GM23338 (cell line): Measurements from ENCODE around the gene ITLN1. TPM values are rescaled to one million over a fixed set of nuclear protein-coding genes. Genes with fewer than 3 reads are reported as not detected.
A peak's percentile ranks its signal among the peaks of the same experiment; 100 is the strongest.

ENCODE experiments used
- ATAC-seq: fragments of 200-7000 bp; cut with Tn5 transposase; 3 replicates; pipeline ENCODE4 v1.9.1; 2020
- DNase-seq: peaks from one replicate; pipeline ENCODE4 v3.0.0-alpha.2; 2015; ENCODE audit warnings: low spot score
- H2AFZ ChIP-seq: fragments of 200-600 bp; sonication (generic); 2 replicates; pipeline ENCODE4 v1.8.0; 2016; ENCODE audit warnings: antibody characterized with exemption, mild to moderate bottlenecking, moderate library complexity
- H3F3A ChIP-seq: fragments of 200-600 bp; sonication (generic); replicated peaks from 2 replicates; pipeline ENCODE4 v1.8.0; 2017; ENCODE audit warnings: antibody characterized with exemption, mixed run types, low read depth
- H3K27ac ChIP-seq: fragments of 200-600 bp; sonication (generic); 2 replicates; pipeline ENCODE4 v1.6.1; 2016; ENCODE audit warnings: low read depth
- H3K27me3 ChIP-seq: fragments of 200-600 bp; sonication (generic); 2 replicates; pipeline ENCODE4 v1.8.0; 2016; ENCODE audit warnings: mild to moderate bottlenecking, mixed run types, moderate library complexity; ENCODE audit not compliant: insufficient read depth
- H3K36me3 ChIP-seq: fragments of 200-600 bp; sonication (generic); 2 replicates; pipeline ENCODE4 v1.8.0; 2016; ENCODE audit warnings: mild to moderate bottlenecking; ENCODE audit not compliant: insufficient read depth
- H3K4me1 ChIP-seq: fragments of 200-600 bp; sonication (generic); 2 replicates; pipeline ENCODE4 v1.8.0; 2016; ENCODE audit warnings: mild to moderate bottlenecking, moderate library complexity; ENCODE audit not compliant: insufficient read depth
- H3K4me2 ChIP-seq: fragments of 200-600 bp; sonication (generic); 2 replicates; pipeline ENCODE4 v1.7.1; 2017; ENCODE audit warnings: mixed run types
- H3K4me3 ChIP-seq: fragments of 200-600 bp; sonication (generic); 2 replicates; pipeline ENCODE4 v1.6.1; 2016; ENCODE audit warnings: mixed run types
- H3K79me2 ChIP-seq: fragments of 200-600 bp; sonication (generic); replicated peaks from 2 replicates; pipeline ENCODE4 v1.8.0; 2017; ENCODE audit warnings: mild to moderate bottlenecking; ENCODE audit not compliant: insufficient read depth
- H3K9me2 ChIP-seq: fragments of 200-600 bp; sonication (generic); 2 replicates; pipeline ENCODE4 v1.8.0; 2017; ENCODE audit not compliant: insufficient read depth
- H4K20me1 ChIP-seq: fragments of 200-600 bp; sonication (generic); replicated peaks from 2 replicates; pipeline ENCODE4 v1.8.0; 2017; ENCODE audit warnings: mild to moderate bottlenecking; ENCODE audit not compliant: insufficient read depth
- H3K27ac Mint-ChIP-seq: 2 replicates; pipeline ENCODE4 v1.8.0; 2020; ENCODE audit warnings: inconsistent platforms, mild to moderate bottlenecking, moderate library complexity, mixed read lengths
- H3K27me3 Mint-ChIP-seq: 3 replicates; pipeline ENCODE4 v1.8.0; 2022; ENCODE audit warnings: low read depth, mild to moderate bottlenecking, moderate library complexity, mixed read lengths, inconsistent platforms; ENCODE audit not compliant: insufficient read depth, poor library complexity
- H3K36me3 Mint-ChIP-seq: 3 replicates; pipeline ENCODE4 v1.8.0; 2021; ENCODE audit warnings: low read depth, mild to moderate bottlenecking, inconsistent platforms, moderate library complexity, mixed read lengths
- H3K4me1 Mint-ChIP-seq: 3 replicates; pipeline ENCODE4 v1.8.0; 2020; ENCODE audit warnings: mild to moderate bottlenecking, inconsistent platforms, mixed read lengths
- H3K4me3 Mint-ChIP-seq: 3 replicates; pipeline ENCODE4 v1.8.0; 2021; ENCODE audit warnings: moderate library complexity, mild to moderate bottlenecking, inconsistent platforms, mixed read lengths
- H3K9me3 Mint-ChIP-seq: 3 replicates; pipeline ENCODE4 v1.8.0; 2020; ENCODE audit warnings: moderate library complexity, mild to moderate bottlenecking, inconsistent platforms, mixed read lengths
- CTCF ChIP-seq, 2 experiments: fragments of 200-600 bp in 1 of 2; sonication (generic) in 1 of 2; conservative IDR thresholded peaks; 2 replicates each; pipeline versions ENCODE4 v1.5.1 to v1.6.1; 2016 to 2017; ENCODE audit warnings: antibody characterized with exemption in 2 of 2, low read depth in 2 of 2, mild to moderate bottlenecking in 2 of 2, moderate library complexity in 1 of 2
- STAT1 ChIP-seq: IDR thresholded peaks from one replicate; pipeline ENCODE4 v1.6.1; 2016; ENCODE audit warnings: antibody characterized with exemption; ENCODE audit not compliant: unreplicated experiment
- polyA plus RNA-seq: library from polyadenylated mRNA; unstranded; fragments of >200 nt; fragmentation: Nextera tagmentation; extraction: Ambion mirVana; gene quantifications from 2 replicates; pipeline ENCODE4 v1.2.1, GENCODE V29; 2016
- total RNA-seq: library from RNA; depleted of rRNA; stranded (reverse); fragments of >200 nt; shearing (Covaris generic); gene quantifications from 2 replicates; pipeline ENCODE4 v1.2.3, GENCODE V29; 2014
- TF ChIP-seq, protein P1 (sequence below): fragments of 250-450 bp; sonication (Bioruptor Pico); IDR thresholded peaks from 2 replicates; pipeline ENCODE4 v1.5.0; 2020; ENCODE audit warnings: mild to moderate bottlenecking, moderate library complexity

The ITLN1 gene
- total and polyA plus RNA-seq, 2 experiments from 2014 or later: not detected

DNA sequence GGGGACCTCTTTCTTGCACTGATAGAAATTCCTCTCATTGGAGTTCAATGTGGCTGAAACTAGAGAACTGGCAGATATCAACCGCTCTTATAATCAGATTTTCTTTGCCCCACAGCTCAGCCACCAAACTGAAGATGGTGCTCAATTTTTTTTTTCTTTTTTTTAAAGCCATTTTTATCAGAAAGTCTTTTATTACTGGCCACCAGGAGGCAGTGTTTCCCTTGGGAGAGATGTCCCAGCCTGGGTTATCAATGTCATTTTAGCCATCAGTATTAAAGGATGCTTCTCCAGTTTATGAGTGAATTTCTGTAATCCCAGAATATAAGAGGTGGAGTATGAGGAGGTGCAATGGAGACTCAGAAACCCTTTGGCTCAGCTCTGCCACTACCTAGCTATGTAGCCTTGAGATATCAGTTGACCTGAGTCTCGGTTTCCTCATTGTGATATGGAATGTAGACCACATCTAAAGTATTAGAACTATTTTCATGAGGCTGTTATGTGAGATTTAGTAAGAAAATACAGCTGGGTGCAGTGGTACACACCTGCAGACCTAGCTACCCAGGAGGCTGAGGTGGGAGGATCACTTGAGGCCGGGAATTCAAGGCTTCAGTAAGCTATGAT lies 49.9 kb downstream of the ITLN1 start:
- no peak for ATAC-seq
- TF ChIP-seq STAT1: no peak
- TF ChIP-seq CTCF (conservative IDR thresholded peaks at IDR 0.05; ENCODE audit: low read depth in 2 of 2): peak; percentile 82 to 97

DNA sequence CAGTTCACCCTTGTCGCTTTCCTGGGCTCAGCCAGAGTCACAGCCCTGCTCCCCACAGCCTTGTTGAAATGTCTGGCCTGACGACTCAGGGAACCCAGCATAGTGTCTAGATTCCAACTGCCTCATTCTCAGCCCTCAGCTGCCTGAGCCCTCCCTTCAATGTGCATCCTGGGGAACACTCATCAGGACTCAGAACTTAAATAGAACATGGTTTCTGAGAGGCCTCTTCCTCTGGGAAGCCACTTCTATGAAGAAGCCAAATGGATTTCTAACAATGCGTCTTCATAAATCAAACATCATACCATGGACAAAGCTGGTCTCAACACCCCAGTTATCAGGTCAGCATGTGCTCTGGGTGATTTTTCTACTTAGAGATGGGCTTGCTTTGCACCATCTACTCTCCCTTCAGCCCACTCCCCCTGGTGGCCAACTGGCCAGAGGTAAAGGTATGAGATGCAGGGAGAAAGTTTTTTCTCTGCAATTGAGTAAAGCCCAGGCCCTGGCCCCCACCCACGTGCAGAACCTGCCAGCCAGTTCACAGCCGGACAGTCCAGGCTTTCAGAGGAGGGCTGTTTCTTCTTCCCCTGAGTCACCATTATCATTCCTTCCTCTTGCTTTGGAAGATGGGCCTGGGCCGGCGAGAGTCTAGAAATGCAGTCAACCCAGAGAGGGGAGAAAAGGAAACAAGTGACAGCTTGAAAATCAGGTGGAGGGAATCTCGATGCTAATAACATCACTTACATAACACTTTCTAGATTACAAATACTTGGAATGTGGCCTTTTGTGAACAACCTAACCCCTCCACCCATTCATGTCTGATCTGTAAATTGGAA lies 54.4 kb downstream of the ITLN1 start:
- Mint-ChIP-seq H3K9me3 (no peaks in the 10 kb centered on the region), H3K4me3 (no peak overlapping the region), H3K27me3 (peaks cover 9% of the 10 kb centered on the region), H3K27ac (no peak overlapping the region), H3K36me3 (no peaks in the 10 kb centered on the region), H3K4me1 (peaks cover 12% of the 10 kb centered on the region)
- H3K36me3 ChIP-seq: no peaks in the 10 kb centered on the region
- H2AFZ ChIP-seq: peak overlapping the region; percentile 74
- ATAC-seq (peak; percentile 99), DNase-seq (peak; percentile 95)
- H3K4me3 ChIP-seq: no peak overlapping the region
- H3K79me2 ChIP-seq: no peaks in the 10 kb centered on the region
- peaks cover 5% of the 10 kb centered on the region; the same call in 1 of the 2 replicates for H3K9me2 ChIP-seq
- H3K27me3 ChIP-seq: no peaks in the 10 kb centered on the region
- no peaks in the 10 kb centered on the region for H3F3A ChIP-seq
- no peak overlapping the region for H3K4me2 ChIP-seq
- H3K27ac ChIP-seq: no peak overlapping the region
- TF ChIP-seq, protein P1, sequence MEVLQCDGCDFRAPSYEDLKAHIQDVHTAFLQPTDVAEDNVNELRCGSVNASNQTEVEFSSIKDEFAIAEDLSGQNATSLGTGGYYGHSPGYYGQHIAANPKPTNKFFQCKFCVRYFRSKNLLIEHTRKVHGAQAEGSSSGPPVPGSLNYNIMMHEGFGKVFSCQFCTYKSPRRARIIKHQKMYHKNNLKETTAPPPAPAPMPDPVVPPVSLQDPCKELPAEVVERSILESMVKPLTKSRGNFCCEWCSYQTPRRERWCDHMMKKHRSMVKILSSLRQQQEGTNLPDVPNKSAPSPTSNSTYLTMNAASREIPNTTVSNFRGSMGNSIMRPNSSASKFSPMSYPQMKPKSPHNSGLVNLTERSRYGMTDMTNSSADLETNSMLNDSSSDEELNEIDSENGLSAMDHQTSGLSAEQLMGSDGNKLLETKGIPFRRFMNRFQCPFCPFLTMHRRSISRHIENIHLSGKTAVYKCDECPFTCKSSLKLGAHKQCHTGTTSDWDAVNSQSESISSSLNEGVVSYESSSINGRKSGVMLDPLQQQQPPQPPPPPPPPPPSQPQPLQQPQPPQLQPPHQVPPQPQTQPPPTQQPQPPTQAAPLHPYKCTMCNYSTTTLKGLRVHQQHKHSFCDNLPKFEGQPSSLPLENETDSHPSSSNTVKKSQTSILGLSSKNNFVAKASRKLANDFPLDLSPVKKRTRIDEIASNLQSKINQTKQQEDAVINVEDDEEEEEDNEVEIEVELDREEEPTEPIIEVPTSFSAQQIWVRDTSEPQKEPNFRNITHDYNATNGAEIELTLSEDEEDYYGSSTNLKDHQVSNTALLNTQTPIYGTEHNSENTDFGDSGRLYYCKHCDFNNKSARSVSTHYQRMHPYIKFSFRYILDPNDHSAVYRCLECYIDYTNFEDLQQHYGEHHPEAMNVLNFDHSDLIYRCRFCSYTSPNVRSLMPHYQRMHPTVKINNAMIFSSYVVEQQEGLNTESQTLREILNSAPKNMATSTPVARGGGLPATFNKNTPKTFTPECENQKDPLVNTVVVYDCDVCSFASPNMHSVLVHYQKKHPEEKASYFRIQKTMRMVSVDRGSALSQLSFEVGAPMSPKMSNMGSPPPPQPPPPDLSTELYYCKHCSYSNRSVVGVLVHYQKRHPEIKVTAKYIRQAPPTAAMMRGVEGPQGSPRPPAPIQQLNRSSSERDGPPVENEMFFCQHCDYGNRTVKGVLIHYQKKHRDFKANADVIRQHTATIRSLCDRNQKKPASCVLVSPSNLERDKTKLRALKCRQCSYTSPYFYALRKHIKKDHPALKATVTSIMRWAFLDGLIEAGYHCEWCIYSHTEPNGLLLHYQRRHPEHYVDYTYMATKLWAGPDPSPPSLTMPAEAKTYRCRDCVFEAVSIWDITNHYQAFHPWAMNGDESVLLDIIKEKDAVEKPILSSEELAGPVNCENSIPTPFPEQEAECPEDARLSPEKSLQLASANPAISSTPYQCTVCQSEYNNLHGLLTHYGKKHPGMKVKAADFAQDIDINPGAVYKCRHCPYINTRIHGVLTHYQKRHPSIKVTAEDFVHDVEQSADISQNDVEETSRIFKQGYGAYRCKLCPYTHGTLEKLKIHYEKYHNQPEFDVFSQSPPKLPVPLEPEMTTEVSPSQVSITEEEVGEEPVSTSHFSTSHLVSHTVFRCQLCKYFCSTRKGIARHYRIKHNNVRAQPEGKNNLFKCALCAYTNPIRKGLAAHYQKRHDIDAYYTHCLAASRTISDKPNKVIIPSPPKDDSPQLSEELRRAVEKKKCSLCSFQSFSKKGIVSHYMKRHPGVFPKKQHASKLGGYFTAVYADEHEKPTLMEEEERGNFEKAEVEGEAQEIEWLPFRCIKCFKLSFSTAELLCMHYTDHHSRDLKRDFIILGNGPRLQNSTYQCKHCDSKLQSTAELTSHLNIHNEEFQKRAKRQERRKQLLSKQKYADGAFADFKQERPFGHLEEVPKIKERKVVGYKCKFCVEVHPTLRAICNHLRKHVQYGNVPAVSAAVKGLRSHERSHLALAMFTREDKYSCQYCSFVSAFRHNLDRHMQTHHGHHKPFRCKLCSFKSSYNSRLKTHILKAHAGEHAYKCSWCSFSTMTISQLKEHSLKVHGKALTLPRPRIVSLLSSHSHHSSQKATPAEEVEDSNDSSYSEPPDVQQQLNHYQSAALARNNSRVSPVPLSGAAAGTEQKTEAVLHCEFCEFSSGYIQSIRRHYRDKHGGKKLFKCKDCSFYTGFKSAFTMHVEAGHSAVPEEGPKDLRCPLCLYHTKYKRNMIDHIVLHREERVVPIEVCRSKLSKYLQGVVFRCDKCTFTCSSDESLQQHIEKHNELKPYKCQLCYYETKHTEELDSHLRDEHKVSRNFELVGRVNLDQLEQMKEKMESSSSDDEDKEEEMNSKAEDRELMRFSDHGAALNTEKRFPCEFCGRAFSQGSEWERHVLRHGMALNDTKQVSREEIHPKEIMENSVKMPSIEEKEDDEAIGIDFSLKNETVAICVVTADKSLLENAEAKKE (CRISPR knock-in tag): no peak
- peak; percentile 92 to 95 for TF ChIP-seq CTCF (conservative IDR thresholded peaks at IDR 0.05; ENCODE audit: low read depth in 2 of 2)
- H4K20me1 ChIP-seq: no peaks in the 10 kb centered on the region
- H3K4me1 ChIP-seq: peaks cover 5% of the 10 kb centered on the region; the same call in 1 of the 2 replicates

More for the DNA sequence above, 49.9 kb downstream of the ITLN1 start:
- no peaks in the 10 kb centered on the region for H3K9me3 Mint-ChIP-seq
- no peak overlapping the region for H3K27ac Mint-ChIP-seq
- H2AFZ ChIP-seq: no peak overlapping the region
- peak; percentile 83 for DNase-seq
- H3F3A ChIP-seq: no peaks in the 10 kb centered on the region
- no peaks in the 10 kb centered on the region for H4K20me1 ChIP-seq
- no peaks in the 10 kb centered on the region for H3K79me2 ChIP-seq
- H3K9me2 ChIP-seq: no peaks in the 10 kb centered on the region
- H3K27me3 ChIP-seq: no peaks in the 10 kb centered on the region
- peaks cover 4% of the 10 kb centered on the region for H3K27me3 Mint-ChIP-seq
- peaks cover 20% of the 10 kb centered on the region for H3K4me1 Mint-ChIP-seq
- H3K36me3 ChIP-seq: no peaks in the 10 kb centered on the region
- H3K4me1 ChIP-seq: peaks cover 11% of the 10 kb centered on the region
- no peak overlapping the region for H3K4me2 ChIP-seq
- H3K4me3 Mint-ChIP-seq: no peak overlapping the region
- no peaks in the 10 kb centered on the region for H3K36me3 Mint-ChIP-seq
- no peak overlapping the region for H3K4me3 ChIP-seq
- H3K27ac ChIP-seq: no peak overlapping the region
